ENCODE results near the gene PFKM. TPM values are rescaled to one million over a fixed set of nuclear protein-coding genes. Genes with fewer than 3 reads are reported as not detected.

Gene PFKM
- total and polyA plus RNA-seq, 3 donors from 2014 or later, result 99.6 to 190 (median 104) TPM

- no peaks in the 10 kb centered on the region for H3K27me3 ChIP-seq
- WGBS, 2 donors, result 91 to 96% methylated on average over 1 of the region's 1 CpG
- H3K4me1 ChIP-seq, result peaks cover 9% of the 10 kb centered on the region
These were observed 3.2 kb upstream of the PFKM start for GRCh38 chr12:48115957-48116356.

GRCh38 chr12:48118284-48118871 is 786 bp upstream of the PFKM start:
- Histone ChIP-seq H3K27ac (peak overlapping the region; percentile 59 to 73), H3K27me3 (no peaks in the 10 kb centered on the region), H3K9me3 (no peaks in the 10 kb centered on the region), H3K4me3 (peak overlapping the region in 1 of 2 donors; percentile 83), H3K4me1 (peaks cover 9% of the 10 kb centered on the region), H3K36me3 (ENCODE audit: low read depth, missing control alignments) (no peaks in the 10 kb centered on the region)
- intact Hi-C loops (cut with DNase I; ENCODE audit: low total_unique reads), result no loop called here
- no peak for TF ChIP-seq CTCF (IDR thresholded peaks at IDR 0.05)
- no peak for TF ChIP-seq POLR2A (IDR thresholded peaks at IDR 0.05)
- WGBS, 2 donors, result 21 to 33% methylated on average over 3 of the region's 3 CpGs
- DNase-seq, result no peak

More at GRCh38 chr12:48115957-48116356, 3.2 kb upstream of the PFKM start:
- no peak for DNase-seq
- Histone ChIP-seq H3K36me3 (ENCODE audit: low read depth, missing control alignments) (no peaks in the 10 kb centered on the region), H3K9me3 (no peaks in the 10 kb centered on the region), H3K4me3 (no peak overlapping the region), H3K27ac (no peak overlapping the region)
- no peak for TF ChIP-seq POLR2A (IDR thresholded peaks at IDR 0.05)
- TF ChIP-seq CTCF (IDR thresholded peaks at IDR 0.05), result no peak
- intact Hi-C loops (cut with DNase I; ENCODE audit: low total_unique reads), result no loop called here

GRCh38 chr12:48119834-48120195 is 651 bp downstream of the PFKM start:
- 1 to 2% methylated on average over 5 of the region's 5 CpGs for WGBS, 2 donors
- no peak for TF ChIP-seq POLR2A (IDR thresholded peaks at IDR 0.05)
- TF ChIP-seq CTCF (IDR thresholded peaks at IDR 0.05), result no peak
- Histone ChIP-seq H3K4me3 (peak overlapping the region; percentile 61 to 83), H3K27ac (peak overlapping the region; percentile 59 to 73), H3K4me1 (peaks cover 9% of the 10 kb centered on the region), H3K27me3 (no peaks in the 10 kb centered on the region), H3K36me3 (ENCODE audit: low read depth, missing control alignments) (no peaks in the 10 kb centered on the region), H3K9me3 (no peaks in the 10 kb centered on the region)
- DNase-seq, result no peak
- intact Hi-C loops (cut with DNase I; ENCODE audit: low total_unique reads), result no loop called here

DNA sequence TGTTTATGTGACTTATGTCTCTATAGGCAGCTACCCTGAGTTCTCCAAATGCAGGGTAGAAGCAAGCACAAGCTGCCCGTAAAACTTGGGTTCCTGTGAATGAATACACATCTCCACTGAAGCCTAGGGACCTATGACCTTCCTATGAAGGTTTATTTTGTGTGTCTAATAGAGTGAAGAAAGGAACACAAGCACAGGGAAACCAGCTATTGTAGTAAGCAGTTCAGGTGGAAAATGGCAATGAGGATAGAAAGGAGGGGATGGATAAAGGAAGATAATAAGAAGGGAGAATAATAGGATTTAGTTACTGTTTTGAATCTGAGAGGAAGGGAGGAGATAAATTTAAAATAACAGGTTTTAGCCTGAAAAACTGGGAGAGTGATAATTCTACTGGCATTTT is 2.4 kb downstream of the PFKM start:
- no peaks in the 10 kb centered on the region for H3K36me3 ChIP-seq (ENCODE audit: low read depth, missing control alignments)
- WGBS, 2 donors, result 93 to 100% methylated on average over 1 of the region's 1 CpG
- no peak overlapping the region for H3K4me3 ChIP-seq
- peaks cover 9% of the 10 kb centered on the region for H3K4me1 ChIP-seq
- no peak overlapping the region for H3K27ac ChIP-seq
- intact Hi-C loops (cut with DNase I; ENCODE audit: low total_unique reads), result no loop called here
- no peak for DNase-seq
- H3K9me3 ChIP-seq, result no peaks in the 10 kb centered on the region
- TF ChIP-seq CTCF (IDR thresholded peaks at IDR 0.05), result no peak
- TF ChIP-seq POLR2A (IDR thresholded peaks at IDR 0.05), result no peak
- no peaks in the 10 kb centered on the region for H3K27me3 ChIP-seq

All from testis (tissue), 3 donors.